Measurements from ENCODE around the gene BEAN1.

Gene BEAN1

GRCh38 chr16:66471264-66471663 lies 44.2 kb downstream of the BEAN1 start:
- no peak for DNase-seq

- DNase-seq: no peak
Measured at GRCh38 chr16:66471716-66472393, 44.8 kb downstream of the BEAN1 start.

DNA sequence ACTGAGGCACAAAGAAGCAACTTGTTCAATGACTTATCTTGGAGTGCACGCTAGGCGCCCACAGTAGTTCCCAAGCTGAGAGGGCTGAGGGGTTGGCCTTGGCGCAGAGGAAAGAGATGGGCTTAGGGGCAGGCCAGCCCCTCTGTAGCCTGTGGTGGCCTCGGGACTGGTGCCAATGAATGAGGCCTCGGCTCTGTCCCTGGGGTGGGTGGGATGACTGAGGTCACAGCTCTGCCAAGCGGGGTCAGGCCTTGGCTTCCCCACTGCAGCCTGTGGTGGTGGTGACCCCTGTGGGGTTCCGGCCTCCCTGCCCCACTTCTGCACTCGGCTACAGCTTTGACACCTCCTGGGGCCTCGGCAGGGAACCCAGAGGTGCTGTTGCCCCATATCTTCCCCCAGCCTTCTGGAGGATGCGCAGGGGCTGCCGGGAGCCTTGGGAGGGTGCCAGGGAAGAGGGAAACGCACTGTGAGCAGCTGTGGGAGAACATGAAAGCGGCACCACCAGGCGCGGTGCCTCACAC lies 46.0 kb downstream of the BEAN1 start:
- DNase-seq: peak; percentile 33

DNA sequence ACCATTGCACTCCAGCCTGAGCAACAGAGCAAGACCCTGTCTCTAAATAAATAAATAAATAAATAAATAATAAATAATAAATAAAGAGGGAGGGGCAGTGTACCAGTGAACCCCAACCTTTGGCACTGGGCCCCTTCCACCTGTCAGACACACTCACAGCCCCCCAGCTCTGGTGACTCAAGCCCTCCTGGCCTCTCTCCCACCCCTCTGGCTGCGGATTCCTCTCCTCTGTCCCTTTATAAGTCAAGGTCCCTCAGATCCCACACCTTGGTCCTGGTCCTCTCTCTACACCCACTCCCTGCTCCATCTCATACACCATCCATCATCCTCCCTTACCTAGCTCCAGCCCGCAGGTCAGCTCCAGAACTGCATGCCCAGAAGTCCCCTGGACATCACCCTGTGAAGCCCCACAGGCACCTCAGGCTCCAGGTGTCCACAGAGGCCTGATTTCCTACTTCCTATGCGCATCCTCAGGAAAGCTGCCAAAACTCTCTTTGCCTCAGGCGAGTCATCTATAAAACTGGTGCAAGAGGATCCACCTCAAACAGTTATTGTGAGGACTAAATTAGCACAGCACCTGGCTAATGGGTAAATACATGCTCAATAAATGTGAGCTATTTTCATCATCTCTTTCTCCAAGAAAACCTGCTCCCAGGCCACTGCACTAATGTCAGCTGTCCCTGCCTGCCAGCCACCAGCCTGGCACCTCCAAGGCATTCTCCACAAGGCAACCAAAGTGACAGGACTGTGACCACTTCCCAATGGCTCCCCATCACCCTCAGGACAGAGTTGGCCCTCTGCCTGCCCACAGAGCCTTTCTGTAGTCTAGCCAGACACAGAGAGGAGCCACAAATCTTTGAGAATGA lies 46.8 kb downstream of the BEAN1 start:
- no peak for DNase-seq

DNA sequence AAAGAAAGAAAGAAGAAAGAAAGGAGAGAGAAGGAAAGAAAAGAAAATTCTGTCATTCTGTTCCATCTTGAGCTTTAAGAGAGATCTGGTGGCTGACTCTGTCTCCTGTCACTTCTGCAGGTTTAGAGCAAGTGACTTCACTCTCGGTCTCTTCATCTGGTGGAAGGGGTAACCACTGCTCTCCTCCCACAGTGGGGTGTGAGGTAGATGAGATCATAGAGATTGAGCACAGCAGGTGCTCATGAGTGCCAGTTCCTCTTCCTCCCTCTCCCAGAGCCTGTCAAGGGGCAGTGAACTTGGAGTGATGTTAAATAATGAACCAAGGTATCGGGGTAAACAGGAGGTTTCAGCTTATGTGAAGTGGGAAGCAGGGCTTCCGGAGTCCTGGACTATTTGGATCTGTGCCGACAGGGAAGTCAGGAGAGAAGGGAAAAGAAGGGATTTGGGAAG lies 47.7 kb downstream of the BEAN1 start:
- DNase-seq: no peak

GRCh38 chr16:66475232-66475631 lies 48.1 kb downstream of the BEAN1 start:
- no peak for DNase-seq

DNA sequence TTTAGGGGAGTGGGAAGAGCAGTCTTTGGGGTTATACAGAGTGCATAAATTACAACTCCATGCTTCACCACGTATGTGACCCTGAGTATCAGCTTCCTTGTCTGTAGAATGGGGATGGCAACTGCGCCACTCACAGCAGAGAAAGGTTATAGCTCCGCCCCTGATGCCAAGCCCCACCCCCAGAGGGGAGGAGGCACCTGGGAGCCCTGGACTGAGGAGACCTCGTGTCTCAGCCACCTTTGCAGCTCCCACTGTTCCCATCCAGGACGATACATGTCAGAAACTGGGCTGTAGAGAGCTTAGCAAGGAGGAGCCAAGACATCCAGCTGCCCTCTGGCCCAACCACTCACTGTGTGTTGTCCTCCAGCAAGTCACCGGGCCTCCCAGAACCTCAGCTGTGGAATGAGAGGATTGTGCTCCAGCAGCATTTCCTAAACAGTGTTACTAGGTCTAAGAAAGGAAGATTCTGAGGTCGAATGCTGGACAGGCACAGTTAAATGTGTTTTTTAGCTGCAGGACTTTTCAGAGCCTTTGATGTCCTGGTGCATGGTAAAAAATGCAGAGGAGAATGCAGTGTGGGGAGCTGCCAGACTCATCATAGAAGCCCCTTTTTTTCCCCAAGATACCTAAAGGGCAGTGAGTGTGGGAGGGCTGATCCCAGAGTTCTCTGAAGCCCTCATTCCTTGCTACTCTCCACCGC lies 49.4 kb downstream of the BEAN1 start:
- no peak for DNase-seq

DNA sequence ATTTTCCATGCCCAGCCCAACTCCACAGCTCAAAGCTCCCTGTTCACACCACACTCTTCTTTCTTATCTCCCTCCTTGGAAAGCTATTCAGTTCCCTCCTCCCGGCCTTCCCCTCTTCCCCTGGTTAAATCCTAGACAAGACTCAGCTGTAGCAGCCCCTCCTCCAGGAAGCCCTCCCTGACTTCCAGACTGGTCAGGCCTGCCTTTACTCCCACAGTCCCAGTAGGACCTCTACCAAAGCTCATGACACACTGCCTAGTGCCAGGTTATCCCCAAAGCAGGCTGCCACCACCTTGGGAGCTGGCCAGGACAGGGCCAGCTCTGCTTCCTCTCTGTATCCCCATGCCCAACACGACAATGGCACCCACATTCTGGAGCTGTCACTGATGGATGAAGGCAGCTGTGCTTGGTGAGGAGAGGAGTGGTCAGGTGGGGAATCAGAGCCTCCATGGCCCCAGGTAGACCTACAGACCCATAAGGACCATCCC lies 50.0 kb downstream of the BEAN1 start:
- DNase-seq: no peak

DNA sequence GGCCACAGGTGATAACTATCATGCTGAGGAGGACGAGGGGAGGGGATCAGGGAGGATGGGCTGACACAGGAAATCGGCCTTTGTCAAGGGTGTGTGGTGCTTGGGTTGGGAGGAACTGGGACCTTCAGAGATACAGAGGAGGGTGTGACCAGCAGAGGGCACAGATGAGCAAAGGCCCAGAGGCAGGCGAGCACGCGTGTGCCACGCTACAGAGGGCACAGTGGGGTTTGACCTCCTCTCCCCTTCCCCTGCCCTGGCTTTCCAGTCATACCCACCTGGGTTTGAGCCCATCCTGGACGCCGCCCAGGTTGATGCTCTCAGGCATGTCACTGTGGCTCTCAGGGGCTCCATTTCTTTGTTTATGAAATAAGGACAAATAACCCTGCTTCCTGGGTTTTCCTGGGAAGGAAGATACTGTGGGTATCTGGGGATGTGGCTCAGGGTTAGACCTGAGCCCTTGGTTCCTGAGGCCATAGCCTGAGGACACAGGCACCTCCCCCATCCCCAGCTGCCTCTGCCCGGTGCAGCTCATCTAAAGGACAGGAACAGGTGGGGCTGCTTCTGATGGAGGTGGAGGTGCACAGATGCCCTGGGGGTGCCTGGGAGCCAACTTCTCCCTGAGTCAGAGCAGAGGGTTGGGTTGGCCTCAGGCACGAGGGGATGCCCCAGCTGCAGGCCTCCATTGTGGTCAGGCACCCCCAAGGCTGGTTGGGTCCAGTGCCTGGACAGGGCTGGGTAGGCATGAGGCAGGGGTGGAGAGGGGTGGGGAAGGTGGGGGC lies 51.8 kb downstream of the BEAN1 start:
- DNase-seq: peak; percentile 18

- no peak for DNase-seq
Measured at GRCh38 chr16:66479661-66480264, 52.7 kb downstream of the BEAN1 start.

- DNase-seq: no peak
Measured at GRCh38 chr16:66480265-66481080, 53.4 kb downstream of the BEAN1 start.

DNA sequence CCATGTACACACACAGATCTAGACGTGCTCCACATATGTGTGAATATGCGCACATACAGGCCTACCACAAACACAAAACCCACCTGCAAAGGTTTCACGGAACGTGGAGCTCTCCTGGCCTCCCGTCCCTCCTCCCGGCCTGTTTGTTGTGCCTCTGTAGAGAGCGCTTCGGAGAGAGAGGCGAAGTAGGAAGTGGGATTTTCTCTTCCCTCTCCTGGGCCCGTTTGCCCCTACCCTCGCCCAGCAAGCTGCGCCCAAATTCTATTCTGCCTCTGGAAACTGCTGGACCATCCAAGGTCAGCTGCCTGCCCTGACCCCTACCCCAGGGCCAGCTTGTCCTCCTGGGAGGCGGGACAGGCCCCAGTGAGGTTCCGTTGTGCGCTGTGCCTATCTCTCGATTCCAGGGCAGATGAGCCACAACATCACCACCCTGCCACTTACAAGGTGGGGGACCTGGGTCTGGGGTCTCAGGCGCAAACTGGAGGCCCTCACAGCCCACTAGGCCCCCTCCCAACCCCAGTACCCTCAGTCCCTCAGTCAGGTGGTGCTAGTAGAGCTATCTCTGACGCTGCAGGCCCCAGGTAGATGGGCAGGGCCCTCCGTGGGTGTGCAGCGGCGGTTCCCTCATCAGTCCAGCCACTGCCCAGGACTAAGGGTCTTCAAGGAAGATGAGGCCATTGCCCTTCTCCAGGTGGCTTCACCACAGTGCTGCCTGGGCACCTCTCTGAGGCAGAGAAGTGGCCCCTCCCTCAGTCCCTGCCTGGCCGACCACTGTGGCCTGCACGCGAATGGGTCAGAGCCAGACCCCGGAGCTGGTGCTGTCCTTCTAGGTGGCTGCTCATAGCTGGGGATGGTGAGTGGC lies 54.2 kb downstream of the BEAN1 start:
- no peak for DNase-seq

DNA sequence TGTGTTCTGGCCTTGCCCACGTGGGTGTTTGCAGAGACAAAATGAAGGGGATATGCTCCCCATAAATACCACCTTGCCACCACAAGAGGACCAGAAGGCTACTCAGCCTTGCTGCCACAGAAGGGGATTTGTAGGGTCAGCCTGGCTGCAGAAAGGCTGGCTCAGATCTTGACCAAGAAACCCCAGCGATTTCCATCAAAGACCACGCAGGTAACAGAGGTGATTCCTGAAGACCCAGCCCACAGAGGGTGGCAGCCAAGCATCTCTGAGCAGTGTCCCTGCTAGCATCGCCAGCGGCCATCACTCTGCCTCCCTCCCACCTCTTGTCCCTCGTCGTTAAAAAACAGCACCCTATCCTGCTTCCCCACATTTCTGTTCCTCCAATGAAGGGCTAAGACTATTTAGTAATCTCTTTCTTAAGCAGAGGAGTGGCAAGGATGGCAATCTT lies 54.9 kb downstream of the BEAN1 start:
- DNase-seq: no peak

- peak; percentile 56 for DNase-seq
Measured at GRCh38 chr16:66483689-66484452, 56.8 kb downstream of the BEAN1 start.

DNA sequence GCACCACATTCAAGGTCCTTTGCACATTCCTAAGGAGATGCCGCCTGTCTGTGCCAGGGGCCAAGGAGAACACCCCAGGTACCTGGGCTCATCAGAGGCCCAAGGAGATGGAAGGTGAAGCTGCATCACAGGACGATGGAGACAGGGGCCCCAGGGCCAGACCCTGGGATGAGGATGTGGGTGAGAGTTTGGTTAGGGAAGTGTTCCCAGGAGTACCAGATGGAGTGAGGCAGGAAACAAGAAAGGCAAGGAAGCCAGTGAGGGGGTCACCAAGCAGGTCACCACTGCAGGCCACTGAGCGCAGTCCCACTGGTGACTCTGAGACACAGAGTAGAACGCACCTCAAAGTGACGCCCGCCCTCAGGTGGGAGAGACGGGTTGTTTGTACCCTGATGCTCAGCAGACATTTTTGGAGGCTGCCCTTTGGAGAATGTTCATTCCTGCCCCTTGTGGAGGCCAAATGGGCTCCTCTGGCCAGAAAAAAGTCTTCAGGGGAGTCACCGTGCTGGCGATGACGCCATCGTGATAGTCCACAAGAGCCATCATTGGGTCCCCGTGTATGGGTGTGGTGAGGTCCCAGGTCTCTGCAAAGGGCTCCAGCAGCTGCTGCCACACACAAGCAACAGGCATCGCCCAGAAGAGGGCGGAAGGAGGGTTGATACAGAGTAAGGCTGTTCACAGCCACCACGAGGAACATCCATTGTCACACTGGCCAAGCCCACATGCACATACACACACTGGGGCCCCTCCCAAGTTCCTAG lies 57.5 kb downstream of the BEAN1 start:
- no peak for DNase-seq

DNA sequence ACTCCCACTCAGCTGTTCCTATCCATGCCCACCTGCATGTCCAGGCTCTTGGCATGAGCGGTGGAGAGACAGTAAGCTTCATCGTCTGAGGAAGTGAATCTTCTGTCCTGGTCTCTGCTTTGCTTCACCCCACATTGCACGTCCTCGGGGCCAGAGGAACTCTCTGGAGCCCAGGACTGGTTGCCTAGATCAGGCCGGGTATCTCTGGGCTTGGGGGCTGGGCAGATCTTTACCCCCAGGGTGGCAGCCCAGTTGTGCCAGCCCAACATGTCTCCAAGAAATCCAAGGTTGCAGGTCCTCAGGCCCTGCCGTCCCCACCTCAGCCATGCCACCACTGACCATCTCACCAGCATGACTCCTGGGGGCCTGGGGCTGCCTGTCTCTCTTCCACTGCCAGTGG lies 58.3 kb downstream of the BEAN1 start:
- no peak for DNase-seq

DNA sequence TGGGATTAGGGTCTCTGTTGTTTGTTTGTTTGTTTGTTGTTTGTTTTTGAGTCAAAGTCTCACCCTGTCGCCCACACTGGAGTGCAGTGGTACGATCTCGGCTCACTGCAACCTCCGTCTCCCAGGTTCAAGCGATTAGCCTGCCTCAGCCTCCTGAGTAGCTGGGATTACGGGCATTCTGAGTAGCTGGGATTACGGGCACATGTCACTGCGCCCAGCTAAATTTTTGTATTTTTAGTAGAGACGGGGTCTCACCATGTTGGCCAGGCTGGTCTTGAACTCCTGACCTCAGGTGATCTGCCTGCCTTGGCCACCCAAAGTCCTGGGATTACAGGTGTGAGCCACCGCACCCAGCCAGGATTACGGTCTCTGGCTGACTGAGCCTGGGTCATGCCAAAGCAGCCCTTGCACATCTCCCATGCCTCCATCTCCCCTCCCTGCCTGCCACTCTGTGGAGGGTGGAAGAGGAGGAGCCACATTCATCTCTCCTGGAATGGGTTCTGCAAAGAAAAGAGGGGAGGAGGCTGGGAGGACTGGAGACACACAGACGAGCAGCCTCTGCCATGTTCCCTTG lies 59.2 kb downstream of the BEAN1 start:
- no peak for DNase-seq
